ENCODE data around the gene PEPD.

PEPD gene

DNA sequence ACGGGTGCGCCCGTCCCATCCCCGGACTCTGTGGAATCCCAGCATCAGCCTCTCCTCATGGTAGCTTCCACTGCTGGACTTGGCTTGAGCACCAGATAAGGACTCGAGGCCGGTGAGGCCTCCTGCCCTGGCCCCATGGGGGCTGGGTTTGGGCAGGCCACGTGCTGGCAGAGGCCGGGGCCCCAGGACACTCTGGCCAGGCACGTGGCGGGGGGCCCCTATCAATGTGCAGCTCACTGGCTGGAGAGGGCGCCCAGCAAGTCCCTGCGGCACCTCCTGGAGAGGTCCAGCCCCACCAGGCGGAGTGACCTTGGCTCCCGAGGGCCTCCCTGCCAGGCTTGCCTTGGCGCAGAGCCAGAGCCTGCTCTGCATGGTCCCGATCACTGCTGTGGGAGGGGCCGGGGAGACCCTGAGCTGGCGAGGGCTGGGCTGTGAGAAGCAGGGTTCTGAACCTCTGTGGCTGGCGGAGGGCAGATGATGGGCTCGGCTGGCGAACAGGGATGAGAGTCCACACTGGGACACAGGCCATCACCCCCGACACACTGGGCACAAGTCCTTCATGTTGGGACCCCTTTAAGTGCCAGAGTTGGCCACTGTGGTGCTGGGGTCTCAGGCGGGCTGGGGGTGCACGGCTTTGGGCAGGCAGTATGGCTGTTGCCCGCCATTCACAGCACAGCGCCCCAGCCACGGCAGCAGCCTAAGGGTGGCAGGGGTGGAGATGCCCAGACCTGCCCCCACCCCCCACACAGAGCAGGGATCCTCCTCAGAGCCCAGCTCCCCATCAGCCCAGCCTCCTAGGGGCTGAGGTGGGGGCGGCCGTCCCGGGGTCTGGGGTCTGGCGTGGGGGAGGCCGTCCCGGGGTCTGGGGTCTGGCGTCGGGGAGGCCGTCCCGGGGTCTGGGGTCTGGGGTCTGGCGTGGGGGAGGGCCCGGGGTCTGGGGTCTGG lies 129.0 kb downstream of the PEPD start:
- no peak overlapping the region for H3K4me3 ChIP-seq (ENCODE audit: low read length in 2 of 2)
- WGBS, 2 donors (ENCODE audit: extremely low coverage in 2 of 2, insufficient read length in 2 of 2, insufficient replicate concordance in 1 of 2), result no CpG with 5 or more reads among the region's 39 CpGs
- H4K91ac ChIP-seq (ENCODE audit: low read depth, low read length, poor library complexity), result no peak overlapping the region
- peak overlapping the region; percentile 80 for H3K23ac ChIP-seq (ENCODE audit: low read depth, low read length, poor library complexity)
- no peak overlapping the region for H2BK15ac ChIP-seq (ENCODE audit: low read length)
- H3K14ac ChIP-seq (ENCODE audit: low read length), result peak overlapping the region; percentile 94
- H3K27me3 ChIP-seq (ENCODE audit: control insufficient read depth in 3 of 3, insufficient read depth in 3 of 3, low read depth in 1 of 3, low read length in 3 of 3), result no peaks in the 10 kb centered on the region
- H3K4me1 ChIP-seq (ENCODE audit: control insufficient read depth in 2 of 2, insufficient read depth in 1 of 2, low read depth in 1 of 2, low read length in 2 of 2), result peaks cover 7 to 19% of the 10 kb centered on the region in 2 donors
- no peak overlapping the region for H2AFZ ChIP-seq (ENCODE audit: low read length)
- no peak overlapping the region for H3K4me2 ChIP-seq (ENCODE audit: insufficient read depth, low read length, poor library complexity, severe bottlenecking)
- H3K27ac ChIP-seq (replicated peaks; ENCODE audit: low read length), result no peak overlapping the region
- peaks cover 24% of the 10 kb centered on the region for H3K79me1 ChIP-seq (ENCODE audit: low read depth, low read length)
- H2AK5ac ChIP-seq (ENCODE audit: low read depth, low read length), result peak overlapping the region; percentile 26
- H2BK12ac ChIP-seq (ENCODE audit: low read length), result peak overlapping the region; percentile 84
- H3K4ac ChIP-seq (ENCODE audit: low read length), result no peak overlapping the region
- no peak overlapping the region for H2BK120ac ChIP-seq (ENCODE audit: low read depth, low read length)
- no peak overlapping the region for H2BK5ac ChIP-seq (ENCODE audit: low read length)
- no peak overlapping the region for H4K8ac ChIP-seq (ENCODE audit: low read depth, low read length)
- peak overlapping the region; percentile 44 for H3K9ac ChIP-seq (ENCODE audit: low read depth, low read length, poor library complexity)
- H3K9me3 ChIP-seq (replicated peaks in 1 of 2; ENCODE audit: control insufficient read depth in 2 of 2, insufficient read depth in 1 of 2, low read depth in 1 of 2, low read length in 2 of 2), result no peaks in the 10 kb centered on the region
- H3K36me3 ChIP-seq (replicated peaks in 1 of 2; ENCODE audit: control insufficient read depth in 2 of 2, insufficient read depth in 2 of 2, low read length in 2 of 2), result peaks cover 0 to 2% of the 10 kb centered on the region in 2 donors
- peak overlapping the region; percentile 80 for H3K18ac ChIP-seq (ENCODE audit: low read length)
- DNase-seq (ENCODE audit: low spot score), result no peak

DNA sequence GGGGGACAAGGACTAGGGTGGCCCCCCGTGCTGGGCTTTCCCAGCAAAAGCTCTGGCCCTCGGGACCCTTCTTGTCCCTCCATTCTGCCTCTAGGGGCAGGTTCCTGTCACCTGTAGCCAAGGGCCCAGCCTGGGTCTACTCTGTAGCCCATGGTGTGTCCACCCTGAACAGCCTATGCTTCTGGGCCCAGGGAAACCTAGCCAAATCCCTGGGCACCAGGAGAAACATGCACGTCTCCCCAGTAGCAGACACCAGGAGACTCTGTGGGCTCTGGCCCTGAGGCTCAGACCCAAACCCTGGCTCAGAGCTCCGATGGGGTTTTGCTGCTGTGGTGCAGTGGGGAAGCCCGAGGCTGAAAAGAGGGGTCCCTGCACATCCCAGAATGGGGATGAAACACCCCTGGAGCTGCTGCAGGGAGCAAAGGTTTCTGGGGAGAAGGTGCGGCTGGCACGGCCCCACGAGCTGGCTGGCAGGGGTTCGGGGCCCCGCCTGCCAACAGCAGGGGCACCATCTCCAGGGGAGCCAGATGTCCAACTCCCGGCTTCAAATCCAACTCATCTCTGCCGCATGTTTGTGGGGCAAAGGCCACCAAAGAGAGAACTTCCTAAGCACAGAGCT lies 129.9 kb downstream of the PEPD start:
- H2BK5ac ChIP-seq (ENCODE audit: low read length), result no peak overlapping the region
- H3K14ac ChIP-seq (ENCODE audit: low read length), result no peak overlapping the region
- WGBS, 2 donors (ENCODE audit: extremely low coverage in 2 of 2, insufficient read length in 2 of 2, insufficient replicate concordance in 1 of 2), result no CpG with 5 or more reads among the region's 12 CpGs
- H2BK12ac ChIP-seq (ENCODE audit: low read length), result no peak overlapping the region
- H2AFZ ChIP-seq (ENCODE audit: low read length), result no peak overlapping the region
- no peak overlapping the region for H3K4me3 ChIP-seq (ENCODE audit: low read length in 2 of 2)
- no peak overlapping the region for H3K23ac ChIP-seq (ENCODE audit: low read depth, low read length, poor library complexity)
- no peaks in the 10 kb centered on the region for H3K27me3 ChIP-seq (ENCODE audit: control insufficient read depth in 3 of 3, insufficient read depth in 3 of 3, low read depth in 1 of 3, low read length in 3 of 3)
- no peak overlapping the region for H2BK120ac ChIP-seq (ENCODE audit: low read depth, low read length)
- no peak overlapping the region for H3K4me2 ChIP-seq (ENCODE audit: insufficient read depth, low read length, poor library complexity, severe bottlenecking)
- no peak overlapping the region for H3K4ac ChIP-seq (ENCODE audit: low read length)
- H3K4me1 ChIP-seq (ENCODE audit: control insufficient read depth in 2 of 2, insufficient read depth in 1 of 2, low read depth in 1 of 2, low read length in 2 of 2), result peaks cover 2 to 12% of the 10 kb centered on the region in 2 donors
- peak overlapping the region; percentile 44 for H3K18ac ChIP-seq (ENCODE audit: low read length)
- no peak overlapping the region for H4K91ac ChIP-seq (ENCODE audit: low read depth, low read length, poor library complexity)
- H2BK15ac ChIP-seq (ENCODE audit: low read length), result no peak overlapping the region
- no peak for DNase-seq (ENCODE audit: low spot score)
- no peak overlapping the region for H4K8ac ChIP-seq (ENCODE audit: low read depth, low read length)
- no peaks in the 10 kb centered on the region for H3K9me3 ChIP-seq (replicated peaks in 1 of 2; ENCODE audit: control insufficient read depth in 2 of 2, insufficient read depth in 1 of 2, low read depth in 1 of 2, low read length in 2 of 2)
- no peak overlapping the region for H2AK5ac ChIP-seq (ENCODE audit: low read depth, low read length)
- peaks cover 0 to 6% of the 10 kb centered on the region in 2 donors for H3K36me3 ChIP-seq (replicated peaks in 1 of 2; ENCODE audit: control insufficient read depth in 2 of 2, insufficient read depth in 2 of 2, low read length in 2 of 2)
- H3K9ac ChIP-seq (ENCODE audit: low read depth, low read length, poor library complexity), result no peak overlapping the region
- peaks cover 23% of the 10 kb centered on the region for H3K79me1 ChIP-seq (ENCODE audit: low read depth, low read length)
- H3K27ac ChIP-seq (replicated peaks; ENCODE audit: low read length), result no peak overlapping the region

DNA sequence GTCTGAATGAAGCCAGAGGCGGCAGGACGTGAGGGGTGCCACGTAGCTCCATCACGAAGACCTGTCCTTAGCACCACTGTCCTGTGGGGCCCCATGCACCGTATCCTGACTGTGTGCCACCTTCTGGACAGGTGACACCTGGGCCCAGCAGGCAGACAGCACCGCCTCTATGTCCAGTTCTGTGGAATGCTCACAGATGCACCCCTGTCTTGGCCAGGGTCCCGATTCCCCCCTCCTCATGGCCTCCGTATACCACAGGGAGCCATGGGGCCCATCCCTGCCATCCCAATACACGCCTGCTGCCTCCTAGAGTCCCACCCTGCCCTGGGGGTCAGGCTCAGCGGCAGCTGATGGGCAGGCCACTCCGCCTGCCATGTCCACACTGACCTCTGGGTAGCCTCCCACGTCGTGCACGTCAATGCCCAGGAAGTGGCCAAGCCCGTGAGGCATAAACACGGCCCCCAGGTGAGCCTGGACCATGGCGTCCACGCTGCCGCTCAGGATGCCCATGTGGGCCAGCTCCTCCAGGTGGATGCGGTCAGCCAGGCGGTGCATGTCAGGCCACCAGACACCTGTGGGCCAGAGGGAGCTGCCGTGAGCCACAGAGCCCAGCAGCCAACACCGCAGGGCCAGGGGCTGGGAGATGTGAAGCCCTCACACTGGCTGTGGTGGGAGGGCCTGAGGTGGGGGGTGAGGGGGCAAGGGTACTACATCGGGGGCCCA lies 130.5 kb downstream of the PEPD start:
- WGBS, 2 donors (ENCODE audit: extremely low coverage in 2 of 2, insufficient read length in 2 of 2, insufficient replicate concordance in 1 of 2), result no CpG with 5 or more reads among the region's 24 CpGs

More for the DNA sequence above, 130.5 kb downstream of the PEPD start:
- Histone ChIP-seq H3K23ac (ENCODE audit: low read depth, low read length, poor library complexity) (peak overlapping the region; percentile 73), H2BK5ac (ENCODE audit: low read length) (no peak overlapping the region), H2AFZ (ENCODE audit: low read length) (no peak overlapping the region), H3K27me3 (ENCODE audit: control insufficient read depth in 3 of 3, insufficient read depth in 3 of 3, low read depth in 1 of 3, low read length in 3 of 3) (no peaks in the 10 kb centered on the region), H3K9me3 (replicated peaks in 1 of 2; ENCODE audit: control insufficient read depth in 2 of 2, insufficient read depth in 1 of 2, low read depth in 1 of 2, low read length in 2 of 2) (no peaks in the 10 kb centered on the region), H3K36me3 (replicated peaks in 1 of 2; ENCODE audit: control insufficient read depth in 2 of 2, insufficient read depth in 2 of 2, low read length in 2 of 2) (peaks cover 6 to 7% of the 10 kb centered on the region in 2 donors), H4K8ac (ENCODE audit: low read depth, low read length) (peak overlapping the region; percentile 82), H3K14ac (ENCODE audit: low read length) (peak overlapping the region; percentile 4), H3K4me1 (ENCODE audit: control insufficient read depth in 2 of 2, insufficient read depth in 1 of 2, low read depth in 1 of 2, low read length in 2 of 2) (peaks cover 0 to 11% of the 10 kb centered on the region in 2 donors), H3K4me3 (ENCODE audit: low read length in 2 of 2) (no peak overlapping the region), H3K4me2 (ENCODE audit: insufficient read depth, low read length, poor library complexity, severe bottlenecking) (no peak overlapping the region), H2BK120ac (ENCODE audit: low read depth, low read length) (no peak overlapping the region), H3K27ac (replicated peaks; ENCODE audit: low read length) (no peak overlapping the region), H3K79me1 (ENCODE audit: low read depth, low read length) (peaks cover 22% of the 10 kb centered on the region), H2BK15ac (ENCODE audit: low read length) (no peak overlapping the region), H2AK5ac (ENCODE audit: low read depth, low read length) (peak overlapping the region; percentile 20), H3K18ac (ENCODE audit: low read length) (peak overlapping the region; percentile 12), H4K91ac (ENCODE audit: low read depth, low read length, poor library complexity) (no peak overlapping the region), H3K9ac (ENCODE audit: low read depth, low read length, poor library complexity) (peak overlapping the region; percentile 44), H3K4ac (ENCODE audit: low read length) (no peak overlapping the region), H2BK12ac (ENCODE audit: low read length) (peak overlapping the region; percentile 84)
- DNase-seq (ENCODE audit: low spot score), result no peak

Measured in neuronal stem cell (in vitro differentiated cells).